HG03039 (cell line): Measurements from ENCODE around the gene AATK.

Experiments
- ATAC-seq: cut with Tn5 transposase; IDR thresholded peaks from one replicate; pipeline ENCODE4 v1.9.1; 2021; ENCODE audit warnings: mild to moderate bottlenecking, moderate library complexity; ENCODE audit not compliant: unreplicated experiment

The AATK gene

DNA sequence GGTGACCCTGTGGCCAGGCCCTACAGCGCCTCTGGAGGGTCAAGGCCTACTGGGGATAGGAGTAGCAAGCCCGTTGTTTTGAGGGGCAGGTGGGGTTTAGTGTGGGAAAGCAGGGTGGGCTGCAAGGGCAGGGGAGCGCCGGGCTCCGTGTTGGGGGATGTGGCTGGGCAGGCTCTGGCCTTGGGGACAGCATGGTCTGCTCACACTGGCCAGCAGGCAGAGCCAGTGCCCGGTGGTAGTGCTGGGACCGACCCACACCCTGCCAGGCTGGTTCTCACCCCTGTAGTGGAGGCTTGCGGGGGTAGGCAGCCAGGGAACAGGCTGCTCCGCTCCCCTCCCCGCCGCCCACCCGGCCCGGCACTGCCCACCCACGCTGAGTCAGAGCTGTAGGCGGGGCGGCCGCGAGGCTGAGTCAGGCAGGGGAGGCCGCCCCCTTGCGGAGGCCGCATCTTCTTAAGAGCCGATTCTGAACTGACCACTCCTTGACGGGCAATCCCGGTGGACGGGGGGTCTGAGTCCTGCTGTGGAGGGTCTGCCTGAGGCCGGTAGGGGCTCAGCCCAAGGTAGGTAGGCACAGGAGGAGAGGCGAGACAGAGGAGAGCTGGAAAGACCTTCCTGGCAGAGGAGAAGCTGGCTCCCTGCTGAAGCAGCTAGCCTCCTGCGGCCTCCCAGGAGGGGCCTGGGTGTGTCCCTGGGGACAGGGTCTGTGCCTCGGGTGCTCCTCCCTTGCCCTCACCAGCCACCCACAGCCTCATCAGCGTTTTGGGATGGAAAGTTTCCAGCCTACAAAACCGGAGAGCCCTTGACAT, 68.7 kb downstream of the AATK start:
- no peak for ATAC-seq

DNA sequence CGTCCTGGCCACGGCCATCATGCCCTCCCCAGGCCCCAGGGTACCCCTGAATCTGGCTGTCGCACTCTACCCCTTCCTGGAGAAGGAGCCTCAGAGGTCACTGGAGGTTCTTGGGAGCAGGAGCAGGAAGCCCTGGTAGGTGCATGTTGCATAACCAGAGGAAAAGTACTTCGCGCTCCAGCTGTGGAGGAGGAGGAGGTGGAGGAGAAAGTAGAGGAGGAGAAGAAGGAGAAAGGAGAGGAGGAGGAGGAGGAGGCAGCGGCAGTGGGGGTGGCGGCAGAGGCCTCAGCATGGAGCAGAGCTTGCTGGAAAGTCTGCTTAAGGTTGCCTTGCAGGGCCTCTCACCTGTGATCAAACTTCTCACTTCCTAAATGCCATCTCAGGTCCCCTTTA, 69.3 kb downstream of the AATK start:
- no peak for ATAC-seq

DNA sequence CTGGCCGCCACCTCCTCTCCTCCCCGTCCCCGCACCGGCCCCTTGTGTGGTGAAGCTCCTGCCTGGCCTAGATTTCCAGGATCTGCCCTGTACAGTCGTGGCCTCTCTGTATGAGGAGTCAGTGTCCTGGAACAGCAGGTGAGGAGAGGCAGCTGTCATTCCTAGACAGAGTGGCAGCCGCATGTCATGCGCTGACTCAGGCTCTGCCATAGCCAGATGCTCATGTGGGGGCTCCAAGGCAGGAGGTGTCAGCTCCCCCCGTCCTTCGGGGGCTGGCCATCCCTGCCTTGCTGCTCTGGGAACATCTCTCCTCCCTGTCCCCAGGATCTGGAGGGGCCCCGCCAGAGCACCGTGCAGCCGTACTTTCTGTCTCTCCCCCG, 70.6 kb downstream of the AATK start:
- no peak for ATAC-seq

DNA sequence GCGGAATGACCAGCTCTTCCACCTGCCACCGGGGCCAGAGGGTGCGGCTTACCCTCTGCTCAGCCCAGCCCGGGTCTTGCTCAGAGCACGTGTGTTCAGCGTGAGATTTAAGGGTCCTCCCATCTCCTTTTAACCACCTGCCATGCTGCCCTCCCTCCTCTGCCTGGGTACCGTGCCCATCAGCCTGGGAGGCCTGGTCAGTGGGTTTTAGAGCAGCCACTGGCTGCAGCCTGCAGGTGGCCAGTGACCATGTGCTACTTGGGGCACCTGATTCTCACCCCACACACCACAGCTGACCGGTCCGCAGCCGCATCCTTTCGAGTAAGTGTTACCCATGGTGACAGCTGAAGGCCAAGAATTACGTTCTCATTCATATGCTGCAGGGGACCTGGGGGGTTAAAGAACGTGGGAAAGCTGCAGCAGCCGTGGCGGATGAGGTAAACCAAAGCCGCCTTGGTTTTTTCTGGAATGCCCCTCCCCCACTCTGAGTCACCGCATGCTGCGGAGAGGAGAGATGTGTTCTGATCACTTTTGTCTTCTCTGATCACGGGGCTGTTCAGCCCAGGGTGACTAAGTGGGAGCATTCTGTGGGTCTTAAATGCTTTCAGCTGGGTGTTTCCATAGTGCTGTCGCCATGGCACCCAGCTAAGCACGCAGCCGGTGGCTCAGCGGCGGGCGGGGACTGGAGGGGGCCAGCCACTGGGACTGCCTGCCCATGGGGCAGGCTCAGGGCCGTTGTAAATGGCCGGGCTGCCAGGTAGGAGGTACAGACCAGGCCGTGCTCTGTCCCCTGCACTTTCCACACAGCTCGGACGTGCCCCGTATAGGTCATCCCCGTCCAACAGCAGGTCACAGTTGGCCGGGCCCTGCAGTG, 71.3 kb downstream of the AATK start:
- no peak for ATAC-seq

DNA sequence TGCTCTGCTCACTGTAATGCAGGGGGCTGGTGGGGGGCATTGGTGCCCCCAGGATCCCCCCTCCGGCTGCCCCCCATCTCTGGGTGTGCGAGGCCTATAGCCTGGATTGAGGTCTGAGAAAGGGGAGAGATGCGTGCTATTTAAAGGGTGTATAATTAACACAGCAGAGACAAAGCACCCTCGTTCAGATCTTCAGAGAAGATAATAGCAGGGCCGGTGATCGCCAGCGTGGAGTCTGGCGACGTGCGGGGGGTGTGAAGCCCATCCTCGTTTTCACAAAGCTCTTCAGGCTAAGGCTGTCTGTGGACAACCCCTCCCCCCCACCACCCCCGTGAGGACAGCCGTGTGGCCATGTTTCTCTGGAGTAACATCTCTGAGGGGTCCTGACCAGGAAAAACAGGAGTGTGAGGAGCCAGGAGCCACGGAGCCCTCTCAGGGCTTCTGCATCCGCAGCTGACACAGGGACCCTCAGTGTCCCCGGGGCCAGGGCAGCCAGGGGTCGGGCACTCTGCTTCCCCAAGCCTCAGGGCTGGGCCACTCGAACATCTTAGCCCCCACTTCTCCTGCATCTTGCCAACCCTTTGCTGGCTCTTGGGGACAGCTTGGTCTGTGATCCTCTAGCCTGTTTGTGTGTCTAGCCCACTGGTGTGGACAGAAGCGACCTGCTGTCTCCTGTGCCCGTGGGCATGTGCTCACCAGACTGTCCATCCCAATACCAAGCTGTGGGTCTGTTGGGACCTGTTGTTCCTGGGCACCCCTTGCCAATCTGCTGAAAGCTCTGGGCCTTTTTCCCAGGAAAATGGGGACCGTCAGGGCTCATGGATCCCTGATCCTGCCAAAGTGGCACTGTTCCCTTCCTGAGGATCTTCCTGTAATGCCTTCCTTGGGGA, 72.2 kb downstream of the AATK start:
- ATAC-seq, result no peak

DNA sequence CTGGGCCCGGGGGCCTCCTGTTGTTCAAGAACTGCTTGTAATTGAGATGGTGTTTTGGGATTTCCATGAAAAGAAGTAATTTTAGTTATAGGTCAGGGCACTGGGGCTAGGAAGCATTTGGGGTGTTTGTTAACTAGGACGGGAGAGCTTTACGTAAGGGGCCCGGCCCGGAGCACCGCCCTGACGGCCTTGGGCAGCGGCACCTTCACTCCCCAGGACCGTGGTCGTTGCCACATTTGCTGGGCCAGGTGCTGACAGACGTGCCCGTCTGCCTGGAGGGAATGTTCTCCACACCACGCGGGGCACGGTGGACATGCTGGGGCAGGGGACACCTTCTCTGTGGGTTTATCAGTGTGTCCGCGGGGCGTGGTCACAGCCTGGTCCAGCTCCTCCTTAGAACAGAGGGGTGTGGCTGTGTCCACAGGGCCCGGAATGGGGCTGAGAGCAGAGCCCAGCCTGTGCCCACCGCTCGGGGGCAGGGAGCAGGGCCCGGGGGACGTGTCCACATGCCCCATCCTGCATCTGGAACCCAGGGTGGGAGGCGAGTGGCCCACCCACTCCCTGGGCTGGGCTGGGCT, 73.4 kb downstream of the AATK start:
- ATAC-seq, result no peak

DNA sequence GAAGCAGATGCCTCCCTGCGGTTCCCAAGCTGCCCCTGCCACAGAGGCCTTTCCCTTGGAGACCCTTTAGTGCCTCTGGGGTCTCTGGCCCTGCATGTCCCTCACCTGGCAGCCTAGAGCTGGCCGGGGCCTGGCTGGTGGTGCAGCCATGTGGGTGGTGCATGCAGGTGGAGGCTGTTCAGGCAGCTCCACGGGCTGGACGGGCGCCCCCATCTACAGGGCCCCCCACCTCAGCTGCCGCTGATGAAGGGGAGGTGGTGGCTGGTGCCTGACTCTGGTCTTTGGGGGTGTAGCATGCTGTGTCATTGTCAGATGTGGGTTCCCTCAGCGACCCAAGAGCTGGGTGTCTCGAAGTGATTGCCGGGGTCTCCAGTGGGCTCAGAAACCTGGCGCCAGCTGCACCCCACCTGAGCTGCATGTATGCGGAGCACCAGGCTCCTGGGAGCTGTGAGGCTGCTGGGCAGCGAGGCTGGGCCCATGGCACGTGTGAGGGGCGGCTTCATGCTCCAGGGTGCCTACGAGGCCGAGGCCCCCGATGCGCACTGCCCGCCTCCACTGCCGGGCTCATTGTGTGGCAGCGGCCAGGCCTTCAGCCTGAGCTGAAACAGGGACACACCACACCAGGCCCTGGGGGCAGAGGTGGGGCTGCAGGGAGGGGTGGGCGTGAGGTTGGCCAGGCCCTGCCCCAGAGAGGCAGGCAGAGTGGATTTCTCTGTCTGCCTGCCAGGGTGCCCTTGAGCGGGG, 74.1 kb downstream of the AATK start:
- no peak for ATAC-seq

DNA sequence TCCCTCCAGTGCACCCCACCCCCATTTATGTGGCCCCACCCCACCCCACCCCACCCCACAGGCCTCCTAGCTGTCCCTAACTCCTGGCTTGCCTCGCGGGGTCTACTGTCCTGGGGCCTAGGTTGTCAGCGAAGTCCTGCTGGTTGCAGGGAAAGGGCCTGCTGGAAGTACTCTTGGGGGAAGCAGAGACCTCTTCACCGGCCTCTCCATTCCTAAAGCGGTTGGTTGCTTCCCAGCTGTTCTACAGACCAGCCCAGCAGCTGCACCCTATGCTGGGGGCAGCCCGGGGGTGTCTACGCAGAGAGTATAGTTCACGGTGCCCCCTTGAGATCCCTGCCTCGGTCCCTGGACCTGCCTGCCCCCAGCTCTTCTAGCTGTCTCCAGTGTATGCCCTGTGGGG, 74.9 kb downstream of the AATK start:
- ATAC-seq, result no peak

DNA sequence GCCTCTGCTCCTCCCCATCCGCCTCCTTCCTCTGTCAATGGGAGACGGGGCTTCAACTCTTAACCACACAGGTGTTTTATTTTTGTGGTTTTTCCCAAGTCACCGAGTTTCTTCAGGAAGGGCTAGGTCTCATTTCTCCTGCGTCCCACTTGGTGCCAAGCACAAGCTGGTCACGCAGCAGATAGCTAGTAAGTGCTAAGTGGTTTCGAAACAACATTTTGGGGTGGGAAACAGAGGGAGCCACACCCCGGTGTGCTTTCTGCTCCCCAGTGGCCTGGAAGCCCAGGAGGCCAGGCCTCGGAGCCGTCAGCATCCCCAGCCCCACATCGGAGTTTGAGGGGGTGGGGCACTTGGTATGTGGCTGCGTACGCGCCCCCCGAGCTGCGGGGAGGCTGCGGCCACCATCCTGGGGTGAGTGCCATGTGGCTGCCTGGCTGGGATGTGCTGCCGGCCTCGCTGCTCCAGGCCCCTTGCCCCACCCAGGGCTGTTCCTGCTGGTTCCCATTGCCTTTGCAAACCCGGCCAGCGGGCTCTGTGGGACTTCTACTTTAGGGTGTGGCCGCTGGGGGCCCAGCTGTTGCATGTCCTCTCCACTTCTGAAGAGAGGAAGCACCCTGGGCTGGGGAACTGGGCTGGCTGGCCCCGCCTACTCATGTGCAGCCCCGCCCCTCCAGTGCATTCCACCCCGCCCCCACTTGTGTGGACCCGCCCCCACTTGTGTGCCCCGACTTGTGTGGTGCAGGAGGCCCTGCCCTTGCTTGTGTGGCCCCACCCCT, 75.5 kb downstream of the AATK start:
- ATAC-seq, result no peak

DNA sequence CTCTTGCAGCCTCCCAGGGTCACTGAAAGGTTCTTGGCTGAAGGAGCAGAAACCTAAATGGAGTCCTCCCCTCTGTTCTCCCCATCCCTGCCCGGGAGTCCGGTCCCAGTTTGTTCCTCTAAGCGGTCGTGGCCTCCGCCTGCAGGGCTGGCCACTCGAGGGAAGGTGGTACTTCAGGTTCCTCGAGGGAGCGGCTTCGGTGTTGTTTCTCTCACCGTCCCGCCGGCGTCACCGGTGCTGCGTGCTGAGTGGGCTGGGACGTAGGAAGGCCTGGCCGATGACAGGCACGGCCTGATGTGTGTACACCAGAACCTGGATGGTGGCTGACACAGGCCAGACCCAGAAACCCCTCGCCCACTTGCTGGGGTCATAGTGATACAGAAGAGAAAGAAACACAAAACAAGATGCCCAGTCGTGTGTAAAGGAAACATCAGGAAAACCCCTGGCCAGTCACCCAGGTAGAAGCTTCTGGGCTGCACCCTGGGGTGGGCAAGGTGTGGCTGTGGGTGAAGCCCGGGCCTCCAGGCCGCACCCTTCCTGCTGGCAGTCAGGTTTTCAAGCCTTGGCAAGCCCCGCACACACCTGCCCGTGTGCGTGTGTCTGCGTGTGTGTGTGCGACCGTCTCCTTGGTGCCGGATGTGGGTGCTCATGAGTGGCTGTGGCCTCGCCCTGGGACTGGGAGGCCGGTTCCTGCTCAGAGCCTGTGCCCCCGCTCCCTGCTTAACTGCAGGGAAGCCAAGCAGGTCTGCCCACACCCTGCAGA, 79.1 kb downstream of the AATK start:
- ATAC-seq, result no peak

DNA sequence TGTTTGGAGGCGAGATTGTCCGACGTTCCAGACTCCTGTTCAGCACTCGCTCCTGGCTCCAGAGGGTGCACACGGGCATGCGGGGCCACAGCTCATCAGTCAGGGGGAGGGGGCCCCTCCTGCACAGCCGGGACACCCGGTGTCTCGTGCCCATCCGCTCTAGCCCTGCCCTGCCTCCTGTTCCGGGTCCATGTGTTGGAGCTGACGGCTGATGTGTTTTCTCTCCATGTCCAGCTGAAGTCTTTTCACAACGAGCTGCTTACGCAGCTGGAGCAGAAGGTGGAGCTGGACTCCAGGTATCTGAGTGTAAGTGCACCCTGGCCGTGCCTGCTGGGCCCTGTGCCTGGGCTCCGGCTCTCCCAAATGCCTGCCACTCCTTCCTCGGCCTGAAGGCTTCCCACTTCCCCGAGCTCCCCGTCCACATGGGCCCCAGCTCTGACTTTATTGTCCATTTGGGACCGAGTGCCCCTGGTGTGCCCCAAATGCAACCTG, 80.6 kb downstream of the AATK start:
- no peak for ATAC-seq

DNA sequence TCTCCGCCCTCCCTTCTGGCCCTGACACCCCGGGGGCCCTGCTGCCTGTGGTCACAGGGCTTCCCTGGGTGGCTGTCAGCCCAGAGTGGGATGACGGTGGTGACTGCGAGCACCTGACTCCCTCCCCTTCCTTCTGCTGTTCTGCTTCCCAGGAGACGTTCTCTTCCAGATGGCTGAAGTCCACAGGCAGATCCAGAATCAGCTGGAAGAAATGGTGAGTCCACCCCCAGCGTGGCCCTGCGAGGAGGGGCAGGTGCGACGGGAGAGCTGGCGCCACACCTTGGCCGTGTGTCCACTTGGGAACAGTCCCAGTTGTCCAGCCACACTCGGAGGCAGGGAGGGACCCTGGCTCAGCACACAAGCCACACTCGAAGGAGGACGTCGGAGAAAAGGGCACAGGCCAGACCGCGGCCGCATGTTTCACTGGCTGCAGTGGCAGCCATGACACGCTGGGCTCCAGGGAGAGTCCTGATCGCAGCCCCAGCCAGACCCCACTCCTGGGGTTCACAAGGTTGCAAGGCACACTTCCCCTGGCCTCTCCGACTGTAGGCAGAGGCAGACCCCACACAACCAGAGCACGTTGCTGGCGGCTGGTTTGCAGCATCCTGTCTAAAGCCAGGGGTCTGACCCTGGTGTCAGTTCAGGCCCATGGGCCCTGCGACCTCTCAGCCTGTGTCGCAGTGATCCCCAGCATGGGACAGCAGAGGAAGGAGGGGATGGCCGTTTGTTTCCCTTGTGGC, 81.2 kb downstream of the AATK start:
- no peak for ATAC-seq

DNA sequence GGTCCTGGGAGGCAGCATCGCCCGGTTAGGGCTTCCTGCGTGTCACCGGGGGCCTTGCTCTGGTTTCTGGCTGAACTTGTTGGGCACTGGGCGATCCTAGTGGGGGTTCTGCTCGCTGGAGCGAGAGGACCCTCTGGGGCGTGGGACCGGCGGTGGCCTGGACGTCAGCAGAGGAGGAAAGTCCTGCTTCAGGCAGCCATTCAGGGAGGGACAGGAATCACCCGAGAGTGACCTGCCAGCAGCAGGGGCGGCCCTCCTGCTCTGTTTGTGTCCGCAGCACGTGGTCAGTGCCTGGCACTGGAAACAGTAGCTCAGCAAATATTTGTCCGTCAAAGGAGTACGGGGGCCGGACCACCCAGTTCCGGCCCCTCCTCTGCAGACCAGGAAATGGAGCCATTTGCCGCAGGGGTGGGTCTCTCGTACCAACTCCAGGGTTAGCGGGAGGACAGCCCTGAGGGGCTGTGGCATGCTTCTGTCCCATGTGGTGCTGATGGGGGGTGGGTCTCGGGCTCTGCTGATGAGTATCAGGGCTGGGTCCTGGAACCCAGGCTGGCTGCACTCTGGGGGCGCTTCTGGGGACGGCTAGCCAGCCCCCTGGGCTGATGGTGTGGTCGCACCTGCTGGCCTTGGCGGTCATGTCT, 82.8 kb downstream of the AATK start:
- ATAC-seq, result no peak

DNA sequence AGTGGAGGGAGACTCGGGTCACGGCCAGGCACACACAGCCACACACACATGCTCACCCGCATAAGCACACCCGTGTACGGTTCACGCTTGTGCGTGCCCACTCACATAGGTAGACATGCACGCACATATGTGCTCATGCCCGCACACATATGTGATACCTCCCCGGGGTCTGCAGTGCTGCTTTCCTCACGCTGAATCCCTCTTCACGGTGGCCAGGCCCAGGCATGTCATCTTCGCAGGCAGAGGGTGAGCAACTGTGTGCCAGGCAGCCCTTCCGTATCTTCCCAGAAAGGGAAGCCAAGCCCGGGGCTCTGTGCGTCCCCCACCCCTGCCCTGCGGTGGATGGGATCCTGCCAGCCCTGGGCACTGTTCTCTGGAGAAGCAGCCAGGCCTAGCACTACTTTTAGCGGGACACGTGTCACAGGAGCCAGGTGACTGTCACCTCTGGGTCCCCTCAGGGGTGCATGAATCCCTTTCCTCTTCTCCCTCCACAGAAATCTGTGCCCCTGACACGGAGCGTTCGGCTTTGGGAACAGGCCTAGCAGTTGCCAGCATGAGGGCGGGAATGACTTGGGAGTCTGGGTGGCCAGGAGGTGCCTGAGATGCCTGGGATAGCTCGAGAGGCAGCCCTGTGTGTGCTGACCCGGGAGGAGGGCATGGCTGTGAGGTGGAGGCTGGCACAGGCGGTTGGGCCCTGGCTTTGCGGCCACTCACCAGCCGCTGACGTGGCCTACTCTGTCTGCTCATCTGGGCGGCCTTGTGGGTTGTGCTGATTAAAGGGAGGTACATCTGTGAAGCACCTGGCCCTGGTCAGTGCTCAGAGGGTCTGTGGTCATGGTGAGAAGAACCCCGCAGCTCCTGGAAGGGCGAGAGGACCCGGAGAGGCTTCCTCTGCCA, 83.6 kb downstream of the AATK start:
- ATAC-seq, result no peak

DNA sequence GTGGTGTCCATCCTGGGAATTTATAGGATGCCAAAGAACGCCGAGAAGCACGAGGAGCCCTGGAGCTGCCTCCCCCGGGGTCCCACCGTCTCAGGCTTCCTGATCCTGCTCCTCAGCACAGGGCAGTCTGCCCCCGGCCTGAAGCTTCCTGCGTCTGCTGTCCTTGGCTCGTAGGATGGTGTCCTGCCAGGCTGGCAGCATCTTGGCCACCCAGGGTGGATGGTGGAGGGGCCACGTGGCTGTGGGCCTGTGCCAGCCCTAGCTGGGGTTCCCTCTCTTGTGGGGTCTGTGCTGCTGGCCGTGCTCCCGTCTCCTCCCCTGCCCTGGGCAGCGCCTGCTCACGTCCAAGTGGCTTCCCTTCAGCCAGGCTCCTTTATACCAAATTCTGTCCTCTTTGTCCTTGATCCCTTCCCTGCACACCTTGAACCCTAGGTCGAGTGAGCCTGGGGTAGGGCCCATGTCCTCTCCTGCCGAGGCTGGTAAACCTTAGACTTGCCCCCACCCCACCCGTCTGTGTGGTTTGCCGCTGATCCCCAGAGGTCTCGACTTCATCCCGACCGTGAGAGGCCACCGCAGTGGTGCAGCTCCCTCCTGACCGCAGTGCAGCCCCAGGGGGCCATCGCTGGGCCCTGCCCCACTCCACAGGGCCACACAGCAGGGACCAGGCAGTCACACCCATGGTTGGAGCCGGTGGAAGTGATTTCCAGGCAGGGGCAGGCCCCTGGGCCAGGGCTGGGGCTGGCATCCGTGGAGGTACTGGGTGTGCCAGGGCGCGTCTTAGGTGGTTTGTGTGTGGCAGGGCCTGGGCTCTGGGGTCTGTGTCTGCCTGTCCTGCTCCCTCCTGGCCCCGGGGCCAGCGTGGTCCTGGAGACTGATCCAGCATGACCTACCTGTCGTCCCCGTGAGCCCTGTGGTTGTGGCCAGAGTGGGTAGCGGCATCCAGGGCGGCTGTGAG, 84.5 kb downstream of the AATK start:
- ATAC-seq, result no peak
